ENCODE data around the gene C16orf78.

GRCh38 chr16:49411121-49411970, 37.7 kb downstream of the C16orf78 start:
- TF ChIP-seq CTCF (IDR thresholded peaks at IDR 0.05; ENCODE audit: poor library complexity) (no peak), EZH2 (IDR thresholded peaks at IDR 0.05; ENCODE audit: borderline replicate concordance) (no peak)
